Neural cell (in vitro differentiated cells): ENCODE results near the gene CAMK2B. TPM values are rescaled to one million over a fixed set of nuclear protein-coding genes. Genes with fewer than 3 reads are reported as not detected.

Source experiments
- H2AFZ ChIP-seq: fragments of 200-600, 300-800 bp; sonication (generic), shearing (Covaris generic); 2 replicates; pipeline ENCODE4 v1.6.0; 2014; ENCODE audit warnings: low read depth, mild to moderate bottlenecking, antibody characterized with exemption, low read length, moderate library complexity
- H3F3A ChIP-seq: fragments of 200-600 bp; shearing (Covaris generic); 2 replicates; pipeline ENCODE4 v1.6.1; 2016; ENCODE audit warnings: mild to moderate bottlenecking, moderate library complexity, mixed read lengths, antibody characterized with exemption, low read length; ENCODE audit not compliant: insufficient read depth, poor library complexity, severe bottlenecking
- H3K27ac ChIP-seq: fragments of 200-600, 300-800 bp; sonication (generic), shearing (Covaris generic); 2 replicates; pipeline ENCODE4 v1.5.1; 2014; ENCODE audit warnings: mild to moderate bottlenecking, low read length, moderate library complexity
- H3K27me3 ChIP-seq: fragments of 300-800, 200-600 bp; sonication (generic), shearing (Covaris generic); 2 replicates; pipeline ENCODE4 v1.6.0; 2014; ENCODE audit warnings: mild to moderate bottlenecking, low read depth, low read length, moderate library complexity; ENCODE audit not compliant: insufficient read depth
- H3K36me3 ChIP-seq: fragments of 300-800, 200-600 bp; sonication (generic), shearing (Covaris generic); 2 replicates; pipeline ENCODE4 v1.5.1; 2014; ENCODE audit warnings: mild to moderate bottlenecking, antibody characterized with exemption, low read length, moderate library complexity; ENCODE audit not compliant: insufficient read depth
- H3K4me2 ChIP-seq: fragments of 300-800, 200-600 bp; sonication (generic), shearing (Covaris generic); 2 replicates; pipeline ENCODE4 v1.6.0; 2014; ENCODE audit warnings: mild to moderate bottlenecking, low read length
- H3K4me3 ChIP-seq: fragments of 300-800, 200-600 bp; sonication (generic), shearing (Covaris generic); 2 replicates; pipeline ENCODE4 v1.5.1; 2014; ENCODE audit warnings: mild to moderate bottlenecking, low read length, moderate library complexity
- H3K79me2 ChIP-seq: fragments of 200-600 bp; shearing (Covaris generic); replicated peaks from 2 replicates; pipeline ENCODE4 v1.6.0; 2014; ENCODE audit warnings: mild to moderate bottlenecking, low read length, moderate library complexity; ENCODE audit not compliant: insufficient read depth
- H3K9ac ChIP-seq: fragments of 300-800, 200-600 bp; sonication (generic), shearing (Covaris generic); 2 replicates; pipeline ENCODE4 v1.6.1; 2016; ENCODE audit warnings: mild to moderate bottlenecking, low read length, mixed read lengths
- H3K9me2 ChIP-seq: fragments of 200-600 bp; shearing (Covaris generic); 2 replicates; pipeline ENCODE4 v1.6.1; 2016; ENCODE audit warnings: mild to moderate bottlenecking, low read length, mixed read lengths; ENCODE audit not compliant: insufficient read depth
- H3K9me3 ChIP-seq: fragments of 200-600, 300-800 bp; sonication (generic), shearing (Covaris generic); 2 replicates; pipeline ENCODE4 v1.6.1; 2016; ENCODE audit warnings: mild to moderate bottlenecking, mixed run types, low read length, moderate library complexity, mixed read lengths
- H4K20me1 ChIP-seq: fragments of 200-600 bp; shearing (Covaris generic); 2 replicates; pipeline ENCODE4 v1.6.1; 2016; ENCODE audit warnings: mild to moderate bottlenecking, mixed run types; ENCODE audit not compliant: insufficient read depth
- CTCF ChIP-seq: fragments of 450-650 bp; IDR thresholded peaks from 2 replicates; pipeline ENCODE4 v1.5.1; 2014; ENCODE audit warnings: antibody characterized with exemption, mild to moderate bottlenecking, moderate library complexity; ENCODE audit not compliant: poor library complexity, severe bottlenecking
- EP300 ChIP-seq: fragments of 450-650 bp; conservative IDR thresholded peaks from 2 replicates; pipeline ENCODE4 v1.6.1; 2014; ENCODE audit warnings: antibody characterized with exemption, mild to moderate bottlenecking, moderate library complexity; ENCODE audit not compliant: poor library complexity, severe bottlenecking
- EZH2 ChIP-seq: fragments of 200-600, 300-800 bp; shearing (Covaris generic), sonication (generic); IDR thresholded peaks from 2 replicates; pipeline ENCODE4 v1.6.1; 2014; ENCODE audit warnings: antibody characterized with exemption, low read length, borderline replicate concordance, mild to moderate bottlenecking; ENCODE audit not compliant: insufficient read depth, poor library complexity, severe bottlenecking
- MXI1 ChIP-seq: fragments of 450-650 bp; conservative IDR thresholded peaks from 2 replicates; pipeline ENCODE4 v1.6.1; 2014; ENCODE audit warnings: antibody characterized with exemption, mild to moderate bottlenecking; ENCODE audit not compliant: poor library complexity, severe bottlenecking
- POLR2AphosphoS5 ChIP-seq: IDR thresholded peaks from 2 replicates; pipeline ENCODE4 v1.6.1; 2012
- RAD21 ChIP-seq: fragments of 450-650 bp; conservative IDR thresholded peaks from 2 replicates; pipeline ENCODE4 v1.6.1; 2014; ENCODE audit warnings: antibody characterized with exemption, mild to moderate bottlenecking, moderate library complexity
- REST ChIP-seq: IDR thresholded peaks from 2 replicates; pipeline ENCODE4 v1.6.1; 2012; ENCODE audit warnings: borderline replicate concordance
- SMC3 ChIP-seq: fragments of 450-650 bp; conservative IDR thresholded peaks from 2 replicates; pipeline ENCODE4 v1.6.1; 2014; ENCODE audit warnings: antibody characterized with exemption, mild to moderate bottlenecking, moderate library complexity; ENCODE audit not compliant: poor library complexity
- TAF1 ChIP-seq: IDR thresholded peaks from 2 replicates; pipeline ENCODE4 v1.6.1; 2012; ENCODE audit warnings: low read depth
- polyA plus RNA-seq: library from polyadenylated mRNA; depleted of rRNA; stranded (reverse); fragments of >200 nt; gene quantifications from 2 replicates; pipeline ENCODE4 v1.2.3, GENCODE V29; 2014

Gene CAMK2B
- polyA plus RNA-seq, 1 donor from 2014 or later = 67.3 TPM

- Histone ChIP-seq H3F3A (no peaks in the 10 kb centered on the region), H3K4me2 (no peak overlapping the region), H3K4me3 (no peak overlapping the region), H3K79me2 (no peaks in the 10 kb centered on the region), H3K9ac (no peak overlapping the region), H3K9me2 (no peaks in the 10 kb centered on the region), H3K9me3 (no peaks in the 10 kb centered on the region), H3K36me3 (no peaks in the 10 kb centered on the region), H2AFZ (no peak overlapping the region), H3K27me3 (no peaks in the 10 kb centered on the region), H4K20me1 (no peaks in the 10 kb centered on the region), H3K27ac (no peak overlapping the region)
- TF ChIP-seq TAF1 (no peak), POLR2AphosphoS5 (no peak), RAD21 (no peak), REST (no peak), CTCF (no peak), EZH2 (no peak), EP300 (no peak), MXI1 (no peak), SMC3 (no peak)
Measured at GRCh38 chr7:44195889-44196288, 129.5 kb downstream of the CAMK2B start.

GRCh38 chr7:44194562-44195145 is 130.7 kb downstream of the CAMK2B start:
- no peaks in the 10 kb centered on the region for H3K9me3 ChIP-seq
- no peaks in the 10 kb centered on the region for H3K27me3 ChIP-seq
- no peak overlapping the region for H3K27ac ChIP-seq
- H2AFZ ChIP-seq = no peak overlapping the region
- no peak overlapping the region for H3K4me2 ChIP-seq
- H3K9me2 ChIP-seq = no peaks in the 10 kb centered on the region
- no peaks in the 10 kb centered on the region for H3F3A ChIP-seq
- no peak overlapping the region for H3K4me3 ChIP-seq
- H3K9ac ChIP-seq = no peak overlapping the region
- TF ChIP-seq EZH2 (no peak), POLR2AphosphoS5 (no peak), REST (no peak), CTCF (no peak), TAF1 (no peak), RAD21 (no peak), SMC3 (no peak), EP300 (no peak), MXI1 (no peak)
- H4K20me1 ChIP-seq = no peaks in the 10 kb centered on the region
- H3K79me2 ChIP-seq = no peaks in the 10 kb centered on the region
- no peaks in the 10 kb centered on the region for H3K36me3 ChIP-seq
